Measurements from ENCODE around the gene AFG1L.
"Not testable (repeated sequence)": the region's sequence is repeated elsewhere in the genome, so short reads cannot be mapped to it uniquely, and the experiment has no call there.

AFG1L gene

DNA sequence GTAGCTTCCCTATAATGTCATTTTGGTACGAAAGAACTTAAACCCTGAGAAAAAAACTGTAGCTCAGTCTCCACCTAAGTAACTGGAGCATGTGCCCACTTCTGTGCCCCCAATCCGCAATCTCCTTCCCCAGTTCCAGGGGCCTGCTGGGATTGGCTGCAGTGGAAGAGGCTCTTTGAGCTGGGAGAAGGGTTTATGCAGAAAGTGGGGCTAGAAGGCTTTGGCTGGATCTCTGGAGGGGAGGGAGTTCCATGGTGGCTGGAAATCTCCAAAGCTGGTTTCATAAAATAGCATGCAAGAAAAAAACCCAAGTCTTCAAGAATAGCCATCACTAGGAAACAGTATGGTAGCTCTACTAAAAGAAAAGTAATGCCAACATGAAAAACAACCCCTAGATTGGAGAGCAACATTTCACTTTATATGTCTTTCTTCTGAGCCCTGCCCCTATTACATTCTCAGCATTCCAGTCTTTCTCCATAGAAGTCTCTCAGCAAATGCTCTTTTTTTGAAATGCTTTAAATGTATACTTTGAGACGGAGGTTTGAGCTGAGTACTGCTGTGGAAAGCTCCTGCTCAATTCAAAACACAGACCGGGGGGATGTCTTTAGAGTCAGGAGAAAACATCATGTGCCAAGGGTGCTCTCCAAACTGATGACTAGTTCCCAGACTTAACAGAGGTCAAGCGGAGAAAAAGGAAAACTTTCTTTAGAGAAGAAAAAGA lies 229.8 kb downstream of the AFG1L start:
- DNase-seq, result peak; percentile 32

GRCh38 chr6:108526739-108527174 lies 231.9 kb downstream of the AFG1L start:
- peak; percentile 44 for DNase-seq

DNA sequence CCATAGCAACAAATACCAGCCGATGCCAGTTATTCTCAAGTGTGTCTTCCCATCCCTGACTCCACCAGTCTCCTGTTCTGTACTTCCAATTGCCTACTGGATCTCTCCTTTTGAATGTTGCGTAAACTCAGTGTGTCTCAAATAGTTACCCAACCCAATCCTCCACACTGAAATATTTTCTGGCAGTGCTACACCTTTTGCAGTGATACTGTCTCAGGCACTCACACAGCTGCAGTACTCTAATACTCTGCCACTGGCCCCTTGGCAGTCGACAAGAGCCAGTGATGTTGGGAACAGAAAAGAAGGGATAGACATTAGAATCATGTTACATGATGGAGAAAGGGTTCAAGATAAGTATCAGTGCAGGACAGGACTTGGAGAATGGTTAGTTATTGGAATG lies 234.0 kb downstream of the AFG1L start:
- no peak for DNase-seq

GRCh38 chr6:108531332-108531731 lies 236.5 kb downstream of the AFG1L start:
- DNase-seq, result no peak

- DNase-seq, result no peak
These were observed 240.4 kb downstream of the AFG1L start for GRCh38 chr6:108535114-108535742.

DNA sequence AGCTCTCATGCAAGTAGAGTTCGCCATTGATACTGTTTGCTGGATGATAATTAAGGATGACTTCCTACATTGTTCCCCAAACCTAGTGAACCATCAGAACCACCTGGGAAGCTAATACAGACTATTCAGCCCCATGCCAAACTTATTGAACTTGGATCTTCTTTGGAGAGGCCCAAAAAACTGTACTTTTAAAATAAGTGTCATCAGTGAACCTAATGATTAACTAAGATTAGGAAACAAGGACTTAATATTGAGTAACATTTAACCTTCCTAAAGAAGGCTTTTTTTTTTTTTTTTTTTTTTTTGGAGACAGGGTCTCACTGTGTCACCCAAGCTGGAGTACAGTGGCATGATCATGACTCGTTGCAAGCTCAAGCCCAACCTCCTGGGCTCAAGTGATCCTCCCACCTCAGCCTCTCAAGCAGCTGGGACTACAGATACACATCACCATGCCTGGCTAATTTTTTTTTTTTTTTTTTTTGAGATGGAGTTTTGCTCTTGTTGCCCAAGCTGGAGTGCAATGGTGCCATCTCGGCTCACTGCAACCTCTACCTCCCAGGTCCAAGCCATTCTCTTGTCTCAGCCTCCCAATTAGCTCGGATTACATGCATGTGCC lies 241.2 kb downstream of the AFG1L start:
- DNase-seq, result not testable (repeated sequence)

DNA sequence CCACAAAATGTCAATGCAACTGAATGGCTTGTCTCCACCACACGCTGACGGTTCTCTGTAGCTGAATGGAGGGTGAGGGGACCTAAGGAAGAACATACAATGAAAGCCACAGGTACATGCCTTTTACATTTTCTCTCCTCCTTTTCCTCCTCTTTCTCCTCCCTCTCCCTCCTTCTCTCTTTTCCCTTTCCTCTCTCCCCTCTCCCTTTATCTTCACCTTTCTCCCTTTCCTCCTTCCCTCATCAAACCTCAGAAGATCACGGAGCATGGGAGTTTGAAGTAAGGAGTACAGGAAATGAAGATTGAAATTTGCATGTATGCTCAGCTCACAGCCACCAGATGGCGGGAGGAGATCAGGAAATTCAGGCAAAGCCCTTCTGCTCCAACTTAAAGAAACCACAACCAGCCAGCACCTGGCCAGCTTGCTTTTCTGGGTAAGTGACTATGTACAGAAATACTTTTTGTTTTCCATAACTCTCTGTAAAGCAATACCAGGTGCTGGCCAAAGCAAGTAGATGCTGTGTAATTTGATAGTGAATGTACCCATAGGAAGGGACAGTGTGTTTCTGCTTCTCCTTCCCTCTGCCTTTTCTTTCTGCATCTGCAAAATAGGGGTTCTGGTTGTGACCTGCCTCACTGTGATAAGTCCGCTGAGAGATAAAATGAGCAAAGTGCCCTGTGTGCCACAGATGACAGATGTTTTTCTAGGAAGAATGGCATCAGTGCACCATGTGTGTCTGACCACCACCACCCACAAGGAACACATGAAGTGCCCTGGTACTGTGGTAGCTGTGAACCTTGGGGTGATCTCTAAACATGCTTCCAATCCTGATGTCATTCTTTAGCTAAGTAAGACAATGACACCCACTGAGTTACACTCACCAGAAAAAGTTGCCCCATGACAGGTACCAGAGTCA lies 247.2 kb downstream of the AFG1L start:
- DNase-seq, result peak; percentile 65

DNA sequence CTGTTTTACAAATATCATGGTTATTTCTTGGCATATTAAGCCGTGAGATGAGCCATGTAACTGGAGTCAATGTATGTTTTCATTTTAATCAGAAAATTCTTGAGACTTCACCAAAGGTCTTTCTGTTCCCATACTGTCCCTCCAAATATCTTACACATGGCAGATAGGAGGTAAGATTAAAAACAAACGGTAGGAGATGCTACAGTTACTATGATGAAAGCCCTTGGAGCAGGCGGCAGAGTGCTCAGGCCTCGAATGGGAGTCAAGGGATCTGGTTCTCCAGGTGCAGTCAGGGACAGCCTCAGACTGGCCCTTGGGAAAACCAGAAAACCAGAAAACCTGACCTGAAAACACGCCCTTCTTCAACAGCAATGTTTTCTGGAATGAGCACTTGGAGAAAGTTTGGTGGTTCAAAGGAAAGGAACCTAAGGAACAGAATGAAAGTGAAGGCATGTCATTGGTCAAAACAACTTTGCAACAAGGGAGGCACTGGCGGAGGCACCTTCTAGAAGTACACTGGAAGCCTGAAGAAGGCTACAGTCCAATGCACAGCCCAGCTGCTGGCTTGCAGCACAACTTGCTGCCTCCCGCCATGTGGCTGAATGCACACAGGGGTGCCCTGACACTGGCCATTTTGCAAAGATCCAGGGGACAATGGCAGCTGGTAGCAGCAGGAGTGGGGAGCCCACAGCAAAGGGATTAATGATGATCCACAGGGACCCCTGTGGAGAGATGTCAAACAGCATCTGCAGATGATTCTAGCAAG lies 248.5 kb downstream of the AFG1L start:
- no peak for DNase-seq

DNA sequence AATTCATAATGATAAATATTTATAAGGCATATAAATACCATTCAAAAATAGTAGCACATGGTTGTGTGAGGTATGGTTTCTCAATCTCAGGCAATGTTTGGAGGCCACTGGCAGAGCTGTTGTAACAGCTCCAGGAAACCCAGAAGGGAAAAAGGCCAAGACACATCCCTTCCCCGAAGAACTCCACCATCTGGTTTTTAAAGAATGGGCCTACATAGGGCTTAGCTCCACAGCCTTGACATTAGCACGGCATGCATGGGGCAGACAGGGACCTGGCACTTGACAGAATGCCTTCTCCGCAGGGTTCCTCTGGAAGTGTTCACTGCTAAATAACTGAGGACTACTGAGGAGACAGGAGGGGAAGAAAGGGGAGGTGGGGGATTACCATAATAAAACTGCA lies 249.8 kb downstream of the AFG1L start:
- DNase-seq, result no peak

DNA sequence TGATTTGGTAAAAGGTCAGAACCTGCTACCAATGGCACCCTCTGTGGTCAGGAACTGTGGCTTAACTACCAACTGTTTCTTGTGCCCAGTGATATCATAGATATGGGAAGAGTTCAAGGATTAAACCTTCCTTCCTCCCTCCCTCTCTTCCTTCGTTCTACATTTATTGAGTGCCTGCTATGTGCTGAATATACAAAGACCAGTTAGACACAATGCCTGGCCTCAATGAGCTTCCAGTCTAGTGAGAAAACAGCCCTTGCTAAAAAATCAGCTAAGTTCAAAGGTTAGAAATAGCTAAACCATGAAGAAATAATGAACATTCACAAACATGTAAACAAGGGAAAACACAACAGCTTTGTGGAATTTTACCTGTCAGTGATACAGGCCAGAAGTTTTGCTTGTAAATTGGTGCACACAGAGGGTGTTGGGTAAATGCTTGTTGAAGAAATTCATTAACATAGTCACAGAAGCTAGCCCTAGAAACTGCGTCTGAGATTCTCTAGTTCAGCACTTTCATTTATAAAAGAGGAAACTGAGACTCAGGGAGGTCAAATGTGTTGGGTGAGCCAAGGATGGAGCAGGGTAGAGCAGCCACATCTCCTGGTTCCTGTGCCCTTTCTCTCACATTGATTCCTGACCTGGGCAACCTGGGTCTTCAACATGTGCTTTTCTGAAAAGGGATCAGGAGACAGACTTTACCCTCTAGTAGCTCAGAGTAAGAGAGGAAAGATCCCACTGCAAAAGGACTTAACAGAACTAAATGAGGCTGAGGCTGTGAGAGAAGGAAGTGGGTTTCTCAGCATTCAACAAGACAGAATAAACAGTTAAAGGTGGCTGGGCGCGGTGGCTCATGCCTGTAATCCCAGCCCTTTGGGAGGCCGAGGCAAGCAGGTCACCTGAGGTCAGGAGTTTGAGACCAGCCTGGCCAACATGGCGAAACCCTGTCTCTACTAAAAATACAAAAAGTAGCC lies 251.5 kb downstream of the AFG1L start:
- no peak for DNase-seq

GRCh38 chr6:108549241-108549640 lies 254.4 kb downstream of the AFG1L start:
- DNase-seq, result no peak

- no peak for DNase-seq
These were observed 254.9 kb downstream of the AFG1L start for GRCh38 chr6:108549741-108550140.

- no peak for DNase-seq
These were observed 255.4 kb downstream of the AFG1L start for GRCh38 chr6:108550256-108550655.

GRCh38 chr6:108555399-108556052 lies 260.7 kb downstream of the AFG1L start:
- no peak for DNase-seq

- DNase-seq, result no peak
These were observed 261.4 kb downstream of the AFG1L start for GRCh38 chr6:108556250-108556649.

- DNase-seq, result no peak
These were observed 262.1 kb downstream of the AFG1L start for GRCh38 chr6:108556866-108557493.

DNA sequence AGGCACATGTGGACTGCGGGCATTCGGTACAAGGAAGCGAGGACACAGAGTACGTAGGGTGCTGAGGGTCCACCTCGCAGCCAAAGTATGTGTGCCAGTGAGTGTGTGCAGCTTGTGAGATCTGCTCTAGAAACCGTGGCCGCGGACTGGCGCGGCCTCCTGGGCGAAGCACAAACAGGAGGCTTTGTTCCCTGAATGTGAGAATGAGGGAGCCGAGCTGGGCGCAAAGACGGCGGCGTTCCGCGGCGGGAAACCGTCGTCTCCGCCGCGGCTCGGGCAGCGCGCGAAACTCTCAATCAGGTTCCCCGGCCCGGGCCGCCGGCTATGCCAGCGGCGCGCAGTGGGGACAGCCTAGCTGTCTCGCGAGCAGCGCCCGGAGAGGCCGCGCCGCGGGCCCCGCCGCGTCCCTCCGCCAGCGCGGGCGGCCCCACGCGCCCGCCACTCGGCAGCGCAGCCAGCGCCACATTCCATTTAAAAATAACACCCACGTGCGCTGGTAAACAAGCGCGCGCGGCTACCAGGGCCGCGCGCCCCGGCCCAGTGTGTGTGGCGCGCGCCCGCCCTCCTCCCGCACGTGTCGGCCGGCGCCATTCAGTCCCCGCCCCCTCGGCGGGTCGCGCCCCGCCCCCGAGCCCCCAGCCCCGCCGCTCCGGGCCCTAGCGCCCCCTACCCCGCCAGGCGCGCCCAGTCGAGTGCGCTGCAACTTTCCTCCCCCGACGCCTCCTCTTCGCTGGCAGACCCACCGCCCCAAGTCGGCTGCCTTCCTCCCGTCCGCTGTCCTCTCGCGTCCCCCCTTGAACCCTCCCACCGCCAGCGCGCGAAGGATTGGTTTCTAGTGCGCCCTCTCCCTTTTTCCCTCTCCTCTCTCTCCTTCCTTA lies 262.9 kb downstream of the AFG1L start:
- DNase-seq, result peak; percentile 62

DNA sequence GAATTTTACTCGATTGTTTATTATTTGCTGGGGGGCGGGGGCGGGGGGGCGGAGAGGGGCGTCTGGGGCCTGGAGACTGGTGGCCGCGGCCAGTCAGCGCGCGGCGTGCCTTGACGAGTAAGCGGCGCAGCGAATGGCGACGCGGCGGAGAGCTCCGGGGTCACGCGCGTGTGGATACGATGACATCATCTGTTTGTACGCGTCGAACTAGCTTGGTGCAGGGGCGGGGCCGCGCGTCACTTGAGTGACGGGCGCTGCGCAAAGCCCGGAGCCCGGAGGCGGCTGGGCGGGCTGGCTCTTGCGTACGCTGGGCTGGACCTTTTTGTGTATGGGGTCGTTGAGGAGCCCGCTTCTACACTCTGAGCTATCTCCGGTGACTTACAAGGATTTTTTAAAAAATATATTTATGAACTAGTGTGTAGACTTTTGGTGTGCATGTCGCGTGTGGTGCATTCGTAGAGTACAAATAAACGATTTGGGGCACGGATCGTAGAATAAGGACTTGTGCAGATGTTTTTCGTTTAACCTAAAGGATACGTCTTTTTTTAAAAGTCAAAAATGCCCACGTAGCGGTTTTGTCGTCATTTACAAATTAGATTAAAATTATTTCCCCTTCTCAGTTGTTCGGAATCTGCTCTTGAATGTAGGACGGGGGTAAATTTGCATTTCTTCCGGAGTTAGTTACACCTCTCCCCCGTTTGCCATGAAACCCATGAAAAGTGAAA lies 263.7 kb downstream of the AFG1L start:
- DNase-seq, result peak; percentile 99
